ENCODE results near the gene SOAT2.

SOAT2 gene

GRCh38 chr12:53065975-53066931, 37.0 kb upstream of the SOAT2 start:
- Histone ChIP-seq H3K27ac (no peak overlapping the region), H3K4me3 (IDR thresholded peaks at IDR 0.05; ENCODE audit: insufficient read depth, low read depth, low read length) (no peak overlapping the region), H3K79me2 (ENCODE audit: insufficient read depth, low read depth) (no peaks in the 10 kb centered on the region), H4K20me1 (ENCODE audit: insufficient read depth) (no peaks in the 10 kb centered on the region), H2AFZ (ENCODE audit: low read depth) (no peak overlapping the region), H3K27me3 (ENCODE audit: insufficient read depth, low read depth) (no peaks in the 10 kb centered on the region; the same call in 1 of the 2 replicates), H3K36me3 (ENCODE audit: insufficient read depth) (no peaks in the 10 kb centered on the region), H3K4me2 (no peak overlapping the region), H3K9ac (no peak overlapping the region), H3K4me1 (ENCODE audit: low read depth, poor library complexity, severe bottlenecking) (peaks cover 6% of the 10 kb centered on the region)
- peak; percentile 91 for TF ChIP-seq CTCF (conservative IDR thresholded peaks at IDR 0.05; ENCODE audit: low read depth, low read length)

- H3K4me2 ChIP-seq: no peak overlapping the region
- no peak overlapping the region for H3K27ac ChIP-seq
- H3K9ac ChIP-seq: no peak overlapping the region
- no peaks in the 10 kb centered on the region for H4K20me1 ChIP-seq (ENCODE audit: insufficient read depth)
- no peaks in the 10 kb centered on the region for H3K79me2 ChIP-seq (ENCODE audit: insufficient read depth, low read depth)
- H3K27me3 ChIP-seq (ENCODE audit: insufficient read depth, low read depth): no peaks in the 10 kb centered on the region
- H3K4me3 ChIP-seq (IDR thresholded peaks at IDR 0.05; ENCODE audit: insufficient read depth, low read depth, low read length): no peak overlapping the region
- H2AFZ ChIP-seq (ENCODE audit: low read depth): no peak overlapping the region
- no peaks in the 10 kb centered on the region for H3K36me3 ChIP-seq (ENCODE audit: insufficient read depth)
- TF ChIP-seq CTCF (conservative IDR thresholded peaks at IDR 0.05; ENCODE audit: low read depth, low read length): no peak
- no peaks in the 10 kb centered on the region for H3K4me1 ChIP-seq (ENCODE audit: low read depth, poor library complexity, severe bottlenecking)
These were observed 36.0 kb upstream of the SOAT2 start for GRCh38 chr12:53067074-53067992.

- Histone ChIP-seq H3K27ac (no peak overlapping the region), H3K9ac (no peak overlapping the region), H3K4me1 (ENCODE audit: low read depth, poor library complexity, severe bottlenecking) (no peaks in the 10 kb centered on the region)
These were observed 35.1 kb upstream of the SOAT2 start for GRCh38 chr12:53067993-53068770.

More at GRCh38 chr12:53067993-53068770, 35.1 kb upstream of the SOAT2 start:
- Histone ChIP-seq H3K36me3 (ENCODE audit: insufficient read depth) (no peaks in the 10 kb centered on the region), H3K4me3 (IDR thresholded peaks at IDR 0.05; ENCODE audit: insufficient read depth, low read depth, low read length) (no peak overlapping the region), H3K79me2 (ENCODE audit: insufficient read depth, low read depth) (no peaks in the 10 kb centered on the region), H4K20me1 (ENCODE audit: insufficient read depth) (no peaks in the 10 kb centered on the region), H3K27me3 (ENCODE audit: insufficient read depth, low read depth) (no peaks in the 10 kb centered on the region), H3K4me2 (no peak overlapping the region), H2AFZ (ENCODE audit: low read depth) (no peak overlapping the region)
- no peak for TF ChIP-seq CTCF (conservative IDR thresholded peaks at IDR 0.05; ENCODE audit: low read depth, low read length)
